Lower leg skin (tissue), 3 donors: Measurements from ENCODE around the gene LRATD1.

Experiments used
- CTCF ChIP-seq, 3 donors: fragments of 450-650 bp; IDR thresholded peaks; one replicate each; pipeline ENCODE4 v1.5.1; 2016; ENCODE audit warnings: antibody characterized with exemption in 3 of 3, mild to moderate bottlenecking in 3 of 3, moderate library complexity in 2 of 3
- POLR2A ChIP-seq, 2 donors: fragments of 450-650 bp; IDR thresholded peaks; one replicate each; pipeline ENCODE4 v1.6.1; 2016 to 2017; ENCODE audit warnings: antibody characterized with exemption in 2 of 2, mild to moderate bottlenecking in 1 of 2, moderate library complexity in 1 of 2

DNA sequence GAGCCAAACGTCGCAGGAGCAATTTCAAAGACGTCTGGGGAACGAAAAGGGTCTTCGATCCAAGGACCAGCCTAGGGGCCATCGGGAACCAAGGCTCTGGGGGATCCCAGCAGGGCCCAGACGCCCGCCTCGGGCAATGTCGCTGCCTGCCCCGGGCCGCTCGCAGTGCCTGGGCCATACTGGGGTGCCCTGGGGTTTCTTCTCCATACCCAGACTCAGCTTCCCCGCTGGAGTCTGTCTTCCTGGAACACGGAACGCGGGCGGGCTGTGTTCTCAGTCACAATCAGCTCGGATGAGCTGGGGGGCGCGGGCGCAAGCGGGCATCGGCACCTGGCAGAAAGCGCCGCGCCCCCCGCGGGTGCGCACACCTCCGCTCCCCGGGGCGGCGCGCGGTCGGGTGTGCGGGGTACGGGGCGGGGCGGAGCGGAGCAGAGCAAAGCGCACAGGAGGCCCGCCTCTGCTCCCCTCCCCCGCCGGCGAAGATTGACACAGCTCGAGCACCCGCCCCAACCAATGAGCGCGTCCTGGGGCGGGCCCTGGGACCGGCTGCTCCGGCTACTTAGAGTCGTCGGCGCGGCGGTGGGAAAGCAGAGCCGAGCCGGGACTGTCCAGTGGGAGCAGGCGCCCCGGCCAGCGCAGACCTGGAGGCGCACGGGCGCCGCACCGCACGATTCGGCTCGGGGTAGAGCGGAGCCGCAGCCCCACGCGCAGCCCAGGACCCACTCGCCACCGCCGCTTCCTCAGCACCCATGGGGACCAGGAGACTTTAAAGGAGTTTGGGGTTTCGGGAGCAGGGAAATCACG lies at the start of gene LRATD1:
- no peak for TF ChIP-seq CTCF (IDR thresholded peaks at IDR 0.05)
- no peak for TF ChIP-seq POLR2A (IDR thresholded peaks at IDR 0.05)
